GM19397 (cell line): ENCODE data around the gene STK11.
"Not testable (repeated sequence)": the region's sequence is repeated elsewhere in the genome, so short reads cannot be mapped to it uniquely, and the experiment has no call there.

Experiments used
- ATAC-seq: cut with Tn5 transposase; IDR thresholded peaks from one replicate; pipeline ENCODE4 v1.9.1; 2021; ENCODE audit warnings: mild to moderate bottlenecking, moderate library complexity; ENCODE audit not compliant: unreplicated experiment

The STK11 gene

DNA sequence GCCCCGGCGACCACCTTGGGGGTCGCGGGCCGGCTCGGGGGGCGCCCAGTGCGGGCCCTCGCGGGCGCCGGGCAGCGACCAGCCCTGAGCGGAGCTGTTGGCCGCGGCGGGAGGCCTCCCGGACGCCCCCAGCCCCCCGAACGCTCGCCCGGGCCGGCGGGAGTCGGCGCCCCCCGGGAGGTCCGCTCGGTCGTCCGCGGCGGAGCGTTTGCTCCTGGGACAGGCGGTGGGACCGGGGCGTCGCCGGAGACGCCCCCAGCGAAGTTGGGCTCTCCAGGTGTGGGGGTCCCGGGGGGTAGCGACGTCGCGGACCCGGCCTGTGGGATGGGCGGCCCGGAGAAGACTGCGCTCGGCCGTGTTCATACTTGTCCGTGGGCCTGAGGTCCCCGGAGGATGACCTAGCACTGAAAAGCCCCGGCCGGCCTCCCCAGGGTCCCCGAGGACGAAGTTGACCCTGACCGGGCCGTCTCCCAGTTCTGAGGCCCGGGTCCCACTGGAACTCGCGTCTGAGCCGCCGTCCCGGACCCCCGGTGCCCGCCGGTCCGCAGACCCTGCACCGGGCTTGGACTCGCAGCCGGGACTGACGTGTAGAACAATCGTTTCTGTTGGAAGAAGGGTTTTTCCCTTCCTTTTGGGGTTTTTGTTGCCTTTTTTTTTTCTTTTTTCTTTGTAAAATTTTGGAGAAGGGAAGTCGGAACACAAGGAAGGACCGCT lies 729 bp downstream of the STK11 start:
- ATAC-seq = no peak

GRCh38 chr19:1206864-1207450 lies 1.4 kb downstream of the STK11 start:
- ATAC-seq = no peak

- not testable (repeated sequence) for ATAC-seq
Measured at GRCh38 chr19:1208830-1209229, 3.3 kb downstream of the STK11 start.

- ATAC-seq = no peak
Measured at GRCh38 chr19:1210227-1210538, 4.6 kb downstream of the STK11 start.

GRCh38 chr19:1211494-1212234 lies 6.1 kb downstream of the STK11 start:
- no peak for ATAC-seq

GRCh38 chr19:1213391-1214286 lies 8.1 kb downstream of the STK11 start:
- no peak for ATAC-seq

DNA sequence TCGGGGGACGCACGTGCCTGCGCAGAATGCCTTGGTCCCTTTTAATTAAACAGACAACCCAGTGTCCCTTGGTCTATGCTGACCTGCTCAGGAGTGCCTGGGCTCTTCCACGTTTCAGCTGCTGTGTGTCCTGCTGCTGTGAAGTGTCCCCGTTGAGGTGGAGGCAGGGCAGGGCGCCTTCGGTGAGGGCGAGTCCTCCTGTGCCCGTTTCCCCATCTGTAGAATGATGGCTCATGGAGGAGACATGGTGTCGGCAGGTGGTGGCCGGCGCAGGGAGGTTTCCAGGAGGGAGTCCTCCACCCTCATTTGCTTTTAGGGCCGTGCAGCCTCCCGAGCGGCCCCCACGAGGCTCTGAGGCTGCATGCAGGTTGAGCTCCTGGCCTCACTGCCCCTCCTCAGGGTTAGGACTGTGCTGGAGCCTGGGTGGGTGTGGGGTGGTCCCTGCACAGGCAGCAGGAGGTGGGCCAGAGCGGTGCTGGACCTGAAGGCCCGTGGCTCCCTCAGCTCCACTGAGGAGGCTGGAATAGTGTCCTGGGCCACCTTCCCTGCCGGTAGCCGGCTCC lies 8.8 kb downstream of the STK11 start:
- no peak for ATAC-seq

- no peak for ATAC-seq
Measured at GRCh38 chr19:1214862-1215731, 9.5 kb downstream of the STK11 start.

DNA sequence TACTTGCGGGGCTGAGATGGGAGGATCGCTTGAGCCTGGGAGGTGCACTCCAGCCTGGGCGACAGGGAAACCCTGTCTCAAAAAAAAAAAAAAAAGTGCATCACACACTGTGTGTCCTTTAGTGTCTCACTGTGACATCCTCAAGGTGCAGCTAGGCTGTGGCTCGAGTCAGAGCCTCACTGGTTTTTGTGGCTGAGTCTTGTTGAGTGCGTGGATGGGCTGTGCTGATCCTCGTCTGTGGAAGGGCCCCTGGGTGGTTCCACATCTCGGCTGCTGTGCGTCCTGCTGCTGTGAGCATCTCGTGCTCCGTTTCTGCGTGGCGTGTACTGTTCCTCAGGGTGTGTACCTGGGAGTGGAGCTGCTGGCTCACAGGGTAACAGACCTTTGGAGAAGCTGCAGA lies 11.2 kb downstream of the STK11 start:
- ATAC-seq = no peak

GRCh38 chr19:1217366-1217765 lies 11.8 kb downstream of the STK11 start:
- ATAC-seq = no peak

- no peak for ATAC-seq
Measured at GRCh38 chr19:1218751-1219567, 13.4 kb downstream of the STK11 start.

DNA sequence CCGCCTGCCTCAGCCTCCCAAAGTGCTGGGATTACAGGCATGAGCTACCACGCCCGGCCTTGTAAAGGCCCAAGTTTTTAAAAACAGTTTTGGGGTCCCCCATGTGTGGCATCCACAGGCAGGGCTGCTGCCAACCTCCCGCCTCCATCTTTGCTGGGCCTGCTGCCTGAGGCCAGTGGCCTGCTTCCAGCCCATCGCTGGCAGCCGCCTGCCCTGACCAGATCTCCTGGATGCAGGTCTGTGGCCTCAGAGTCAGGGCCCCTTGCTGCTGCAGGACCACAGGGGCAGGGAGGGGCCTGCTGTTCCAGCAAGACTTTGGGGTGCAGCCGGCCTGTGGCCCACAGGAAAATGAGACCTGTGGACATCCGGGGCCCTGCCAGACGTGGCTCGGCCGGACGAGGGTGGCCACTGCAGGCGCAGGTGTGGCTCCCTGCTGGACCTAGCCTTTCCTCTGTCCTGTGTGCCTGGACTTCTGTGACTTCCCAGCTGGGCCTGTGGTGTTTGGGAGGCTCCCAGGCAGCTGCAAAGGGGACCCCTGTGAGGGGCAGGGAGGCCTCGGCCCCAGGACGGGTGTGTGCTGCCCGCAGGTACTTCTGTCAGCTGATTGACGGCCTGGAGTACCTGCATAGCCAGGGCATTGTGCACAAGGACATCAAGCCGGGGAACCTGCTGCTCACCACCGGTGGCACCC lies 14.4 kb downstream of the STK11 start:
- no peak for ATAC-seq

GRCh38 chr19:1220477-1220930 lies 14.9 kb downstream of the STK11 start:
- ATAC-seq = no peak

DNA sequence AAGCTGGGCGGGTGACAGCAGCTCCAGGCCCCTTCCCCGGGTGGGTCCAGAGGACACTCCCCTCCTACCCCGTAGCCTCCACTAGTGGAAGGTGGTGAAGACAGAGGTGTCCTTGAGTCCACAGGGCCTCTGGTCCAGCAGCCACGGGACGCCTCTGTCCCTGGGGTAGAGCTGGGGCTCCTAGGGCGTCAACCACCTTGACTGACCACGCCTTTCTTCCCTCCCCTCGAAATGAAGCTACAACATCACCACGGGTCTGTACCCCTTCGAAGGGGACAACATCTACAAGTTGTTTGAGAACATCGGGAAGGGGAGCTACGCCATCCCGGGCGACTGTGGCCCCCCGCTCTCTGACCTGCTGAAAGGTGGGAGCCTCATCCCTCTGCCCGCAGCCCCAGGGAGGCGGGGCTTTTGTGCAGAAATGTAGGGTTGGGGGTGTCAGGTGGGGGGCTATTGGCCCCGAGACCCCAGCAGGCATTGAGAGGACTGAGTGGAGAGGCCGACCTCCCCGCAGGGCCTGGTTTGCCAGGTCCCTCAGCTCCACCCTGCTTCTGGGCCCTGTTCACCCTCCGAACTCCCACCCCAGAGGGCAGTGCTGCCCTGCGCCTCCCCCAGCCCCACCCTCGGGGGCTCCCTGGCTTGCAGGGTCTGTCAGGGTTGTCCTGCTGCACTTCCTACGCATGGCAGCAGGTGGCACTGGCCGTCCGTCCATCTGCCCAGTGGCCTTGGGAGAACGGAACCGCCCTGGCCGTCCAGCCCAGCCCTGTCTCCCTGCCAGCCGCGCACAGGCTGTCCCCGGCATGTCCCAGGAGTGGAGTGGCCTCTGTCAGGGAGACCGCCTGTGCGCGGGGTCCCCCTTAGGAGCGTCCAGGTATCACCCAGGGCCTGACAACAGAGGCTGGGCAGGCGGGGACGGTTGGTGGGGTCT lies 15.7 kb downstream of the STK11 start:
- no peak for ATAC-seq

DNA sequence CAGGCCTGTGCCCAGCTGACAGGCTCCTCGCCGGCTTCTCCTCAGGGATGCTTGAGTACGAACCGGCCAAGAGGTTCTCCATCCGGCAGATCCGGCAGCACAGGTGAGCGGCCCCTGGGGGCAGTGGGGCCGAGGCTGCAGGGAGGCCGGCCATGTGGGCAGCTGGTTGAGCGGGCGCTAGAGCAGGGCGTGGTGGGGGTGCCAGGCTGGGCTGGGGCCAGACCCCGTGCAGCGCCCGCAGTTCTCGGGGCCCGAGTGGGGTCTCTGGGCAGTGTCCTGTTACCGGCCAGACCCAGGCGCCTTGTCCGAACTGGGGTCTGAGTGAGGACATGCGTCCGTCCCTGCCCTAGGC lies 16.3 kb downstream of the STK11 start:
- ATAC-seq = no peak

DNA sequence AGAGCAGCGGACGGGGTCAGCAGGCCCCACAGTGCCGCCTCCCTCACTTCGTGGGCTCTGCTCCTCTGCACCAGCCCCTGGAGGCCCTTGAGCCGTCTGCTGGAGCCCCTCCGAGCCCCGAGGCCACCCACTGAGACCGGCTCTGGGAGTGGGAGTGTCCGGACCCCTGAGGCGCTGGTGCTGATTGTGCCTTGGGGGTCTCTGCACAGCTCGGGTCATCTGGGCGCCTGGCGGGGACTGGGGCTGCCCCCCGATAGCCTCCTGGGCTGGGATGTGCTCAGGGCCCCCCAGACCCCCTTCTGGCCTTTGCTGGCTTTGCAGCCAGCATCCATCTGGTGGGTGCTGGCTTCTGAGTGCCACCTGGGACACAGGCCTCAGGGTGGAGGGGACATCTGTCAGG lies 16.8 kb downstream of the STK11 start:
- ATAC-seq = no peak

- no peak for ATAC-seq
Measured at GRCh38 chr19:1223018-1223855, 17.7 kb downstream of the STK11 start.
